Spleen (tissue), 7 donors: ENCODE results near the gene FETUB.

Experiments
- CTCF ChIP-seq, 11 experiments: fragments of 200-600 bp in 7 of 11; fragments of 450-650 bp in 4 of 11; sonication (generic) in 4 of 11; IDR thresholded peaks in 8 of 11; conservative IDR thresholded peaks in 3 of 11; 1 replicate in 7 of 11; 2 replicates in 4 of 11; pipeline versions ENCODE4 v1.4.0 to v1.8.0; 2016 to 2021; ENCODE audit warnings: antibody characterized with exemption in 11 of 11, inconsistent platforms in 4 of 11, mild to moderate bottlenecking in 1 of 11
- POLR2A ChIP-seq, 3 donors: fragments of 450-650 bp; IDR thresholded peaks; one replicate each; pipeline ENCODE4 v1.5.1; 2017; ENCODE audit warnings: antibody characterized with exemption in 3 of 3, mild to moderate bottlenecking in 1 of 3
- donor health status: DM: no; HTN: no; CAD: no; lungs with moderate emphysema.
- donor health status: DM: no; HTN: no; CAD: no.
- donor health status: DM: no; HTN: no; CAD: no.

GRCh38 chr3:186603159-186603558 lies 37.0 kb upstream of the FETUB start:
- no peak for TF ChIP-seq POLR2A (IDR thresholded peaks at IDR 0.05)
- no peak for TF ChIP-seq CTCF (IDR thresholded peaks at IDR 0.05 in 8 of 11, conservative IDR thresholded peaks at IDR 0.05 in 3 of 11)
